GM12891 (cell line): ENCODE data around the gene ACVRL1.

ENCODE experiments used
- PAX5 ChIP-seq: IDR thresholded peaks from 2 replicates; pipeline ENCODE4 v1.6.1; 2011; ENCODE audit warnings: low read length, moderate library complexity, mild to moderate bottlenecking; ENCODE audit not compliant: insufficient read depth, severe bottlenecking
- POLR2A ChIP-seq: IDR thresholded peaks from 2 replicates; pipeline ENCODE4 v1.6.1; 2011; ENCODE audit warnings: low read depth, low read length, control low read depth
- POLR2AphosphoS5 ChIP-seq: IDR thresholded peaks from 2 replicates; pipeline ENCODE4 v1.6.1; 2011; ENCODE audit warnings: low read depth, low read length, control low read depth
- POU2F2 ChIP-seq: IDR thresholded peaks from 2 replicates; pipeline ENCODE4 v1.6.1; 2011; ENCODE audit warnings: low read depth, mild to moderate bottlenecking, control low read depth, low read length, moderate library complexity
- SPI1 ChIP-seq: IDR thresholded peaks from 2 replicates; pipeline ENCODE4 v1.6.1; 2011; ENCODE audit warnings: low read depth, low read length, control low read depth
- TAF1 ChIP-seq: IDR thresholded peaks from 2 replicates; pipeline ENCODE4 v1.6.1; 2011; ENCODE audit warnings: low read depth, low read length, control low read depth

- no peak for TF ChIP-seq TAF1
- no peak for TF ChIP-seq SPI1
- no peak for TF ChIP-seq POLR2A
- TF ChIP-seq PAX5, result no peak
- no peak for TF ChIP-seq POLR2AphosphoS5
- TF ChIP-seq POU2F2, result no peak
Measured at GRCh38 chr12:51950682-51951198, 43.4 kb downstream of the ACVRL1 start.
